Glomerular endothelial cell (primary cell): ENCODE measurements around the gene ZNF598. TPM values are rescaled to one million over a fixed set of nuclear protein-coding genes. Genes with fewer than 3 reads are reported as not detected.

Experiments
- DNase-seq: peaks from one replicate; pipeline ENCODE4 v3.0.0-alpha.2; 2011; ENCODE audit warnings: low read depth, low spot score; ENCODE audit errors: extremely low read depth
- total RNA-seq: library from RNA; depleted of rRNA; stranded (reverse); fragments of >200 nt; gene quantifications from 2 replicates; pipeline ENCODE4 v1.2.3, GENCODE V29; 2015

The ZNF598 gene
- 60.8 and 83.9 TPM in 2 replicates for total RNA-seq

GRCh38 chr16:2009791-2010510, at the start of gene ZNF598:
Gene ZNF598 (minus strand): TSS chr16:2009821.
- peak; percentile 34 for DNase-seq

- DNase-seq, result no peak
These were observed 49.3 kb upstream of the ZNF598 start for GRCh38 chr16:2058872-2059271.

- DNase-seq, result no peak
These were observed 48.8 kb upstream of the ZNF598 start for GRCh38 chr16:2058420-2058819.

GRCh38 chr16:2057438-2057837, 47.8 kb upstream of the ZNF598 start:
- no peak for DNase-seq

GRCh38 chr16:2056681-2057407, 47.2 kb upstream of the ZNF598 start:
- DNase-seq, result no peak

- DNase-seq, result no peak
These were observed 46.5 kb upstream of the ZNF598 start for GRCh38 chr16:2056077-2056476.

- DNase-seq, result no peak
These were observed 45.1 kb upstream of the ZNF598 start for GRCh38 chr16:2054543-2055245.

- no peak for DNase-seq
These were observed 44.3 kb upstream of the ZNF598 start for GRCh38 chr16:2053897-2054296.

- DNase-seq, result no peak
These were observed 43.6 kb upstream of the ZNF598 start for GRCh38 chr16:2053211-2053610.

GRCh38 chr16:2048116-2048543, 38.5 kb upstream of the ZNF598 start:
- DNase-seq, result no peak

- DNase-seq, result peak; percentile 61
These were observed 37.9 kb upstream of the ZNF598 start, which contains the start of the genes NTHL1 and TSC2 for GRCh38 chr16:2047330-2048115. Gene NTHL1 (minus strand): TSS chr16:2047834. CDS start chr16:2047823, 11 bp downstream. Gene TSC2 (plus strand): TSS chr16:2047985. CDS start chr16:2048616, 631 bp downstream.

- no peak for DNase-seq
These were observed 37.3 kb upstream of the ZNF598 start for GRCh38 chr16:2046893-2047329.

- DNase-seq, result no peak
These were observed 36.6 kb upstream of the ZNF598 start for GRCh38 chr16:2045965-2046892.

- no peak for DNase-seq
These were observed 34.9 kb upstream of the ZNF598 start for GRCh38 chr16:2044541-2044940.

GRCh38 chr16:2043667-2044451, 34.2 kb upstream of the ZNF598 start:
- no peak for DNase-seq

GRCh38 chr16:2042986-2043666, 33.5 kb upstream of the ZNF598 start:
- no peak for DNase-seq

- no peak for DNase-seq
These were observed 32.8 kb upstream of the ZNF598 start for GRCh38 chr16:2042171-2042985.
